ENCODE data around the gene CTDSPL2. TPM values are rescaled to one million over a fixed set of nuclear protein-coding genes. Genes with fewer than 3 reads are reported as not detected.
A peak's percentile ranks its signal among the peaks of the same experiment; 100 is the strongest.

Gene CTDSPL2
- total RNA-seq (10 to 100 TPM; 73.4 to 78.6 TPM), total RNA-seq (88.7 to 93.8 reads per million in 2 donors)

DNA sequence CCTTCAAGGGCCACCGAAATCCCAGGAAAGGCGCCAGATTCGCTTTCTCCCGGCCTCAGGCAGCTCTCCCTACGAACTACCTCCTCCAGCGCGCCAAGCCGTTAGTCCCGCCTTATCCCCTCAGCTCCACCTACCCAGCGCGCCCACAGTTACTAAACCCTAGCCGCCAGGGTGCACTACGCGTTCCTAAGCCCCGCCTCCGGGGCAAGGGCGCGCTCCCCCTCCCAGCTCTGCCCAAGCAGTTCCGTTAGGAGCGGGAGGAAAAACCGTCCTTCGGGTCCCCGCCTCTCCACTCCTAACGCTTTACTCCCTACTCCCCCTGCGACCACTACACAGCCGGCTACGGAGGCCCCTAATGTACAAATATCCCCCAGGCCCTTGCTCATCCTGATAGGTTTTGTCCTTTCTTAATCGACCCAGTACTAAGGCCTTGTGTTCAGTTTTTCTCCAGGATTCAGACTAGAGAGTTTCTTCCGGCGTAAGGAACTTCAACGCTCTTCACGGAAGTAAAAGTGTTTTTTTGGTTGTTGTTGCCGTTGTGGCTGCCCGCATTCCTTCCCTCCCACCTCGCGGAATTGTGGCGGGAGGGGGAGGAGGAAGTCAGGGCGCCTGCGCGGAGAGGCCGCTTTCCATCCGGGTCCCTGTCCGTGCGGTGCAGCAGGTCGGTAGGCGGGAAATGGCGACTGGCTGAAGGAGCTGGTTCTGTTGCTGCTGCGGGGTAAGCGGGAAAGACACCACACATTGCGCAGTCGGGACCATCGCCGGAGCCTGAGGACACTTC is at the start of gene CTDSPL2:
Gene CTDSPL2, plus strand, starts transcription at position 655 of the 781 bp plus-strand sequence. CDS start 31,386 bp downstream, outside the sequence.
- peak; percentile 96 for ATAC-seq
- Mint-ChIP-seq H3K4me1 (peaks cover 31% of the 10 kb centered on the region), H3K36me3 (ENCODE audit: low read depth) (peaks cover 6% of the 10 kb centered on the region), H3K27me3 (no peaks in the 10 kb centered on the region), H3K27ac (peak within 1 kb of the TSS; percentile 100), H3K4me3 (peak within 1 kb of the TSS; percentile 100)
- H3K9me3 ChIP-seq (ENCODE audit: control insufficient read depth, low read length, poor library complexity, severe bottlenecking), result no peaks in the 10 kb centered on the region
- peak; percentile 90 to 92 (median 91) for DNase-seq

DNA sequence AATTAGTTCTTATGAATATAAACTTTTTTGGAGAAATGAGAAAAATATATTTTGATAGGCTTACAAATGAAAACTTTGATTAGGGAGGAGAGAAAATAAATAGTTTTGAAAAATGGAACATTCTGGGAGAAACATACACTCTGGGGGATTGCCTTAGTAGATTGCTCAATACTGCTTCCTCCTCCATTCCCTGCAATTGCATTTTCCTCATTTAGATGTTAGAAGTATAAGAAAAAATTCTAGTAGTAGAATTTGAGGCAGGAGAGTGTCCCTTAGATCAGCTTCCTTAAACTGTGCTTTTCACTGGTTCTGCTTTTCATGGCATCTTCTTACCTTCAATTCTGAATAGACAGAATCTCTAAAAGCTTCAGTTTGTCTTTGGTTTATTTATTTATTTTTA is 46.2 kb upstream of the CTDSPL2 start:
- H3K36me3 Mint-ChIP-seq (ENCODE audit: low read depth), result peaks cover 8% of the 10 kb centered on the region
- no peak overlapping the region for H3K27ac Mint-ChIP-seq
- H3K27me3 Mint-ChIP-seq, result no peaks in the 10 kb centered on the region
- no peaks in the 10 kb centered on the region for H3K9me3 ChIP-seq (ENCODE audit: control insufficient read depth, low read length, poor library complexity, severe bottlenecking)
- H3K4me1 Mint-ChIP-seq, result peaks cover 4% of the 10 kb centered on the region
- no peak for ATAC-seq
- no peak overlapping the region for H3K4me3 Mint-ChIP-seq
- no peak for DNase-seq

DNA sequence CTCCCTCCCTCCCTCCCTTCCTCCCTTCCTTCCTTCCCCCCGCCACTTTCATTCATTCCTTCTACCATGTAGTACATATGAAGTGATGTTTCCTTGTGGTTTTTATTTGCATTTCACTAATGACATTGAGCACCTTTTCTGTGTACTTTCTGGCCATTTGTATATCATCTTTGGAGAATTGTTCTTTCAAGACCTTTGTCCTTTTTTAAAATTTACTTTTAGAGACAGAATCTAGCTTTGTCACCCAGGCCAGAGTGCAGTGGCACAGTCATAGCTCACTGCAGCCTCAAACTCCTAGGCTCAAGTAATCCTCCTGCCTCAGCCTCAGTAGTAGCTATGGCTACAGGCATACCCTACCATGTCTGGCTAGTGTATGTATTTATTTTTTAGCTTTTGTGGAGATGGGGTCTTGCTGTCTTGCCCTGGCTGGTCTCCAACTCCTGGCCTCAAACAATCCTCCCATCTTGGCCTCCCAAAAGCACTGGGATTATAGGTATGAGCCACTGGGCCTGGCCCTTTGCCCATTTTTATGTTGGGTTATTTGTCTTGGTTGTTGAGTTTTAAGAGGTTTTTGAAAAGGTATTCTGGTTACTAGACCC is 42.0 kb upstream of the CTDSPL2 start:
- no peak for DNase-seq
- no peak overlapping the region for H3K27ac Mint-ChIP-seq

DNA sequence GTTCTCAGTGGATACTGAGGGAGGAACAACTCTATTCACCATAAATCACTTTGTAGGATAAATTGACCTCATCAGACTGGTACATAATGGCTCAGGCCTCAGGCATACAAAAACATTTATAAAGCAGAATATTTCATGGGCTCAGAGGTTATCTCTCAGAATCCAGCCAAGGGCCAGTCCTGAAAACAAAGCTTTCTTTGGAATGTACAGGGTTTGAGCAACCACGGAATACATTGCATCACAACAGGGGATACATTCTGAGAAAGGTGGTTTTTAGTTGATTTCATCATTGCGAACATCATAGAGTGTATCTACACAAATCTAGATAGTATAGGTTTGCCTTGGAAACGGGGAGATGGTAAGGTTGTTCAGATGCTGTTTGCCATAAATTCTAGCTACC is 33.4 kb upstream of the CTDSPL2 start:
- ATAC-seq (no peak), DNase-seq (no peak)
- Mint-ChIP-seq H3K36me3 (ENCODE audit: low read depth) (peaks cover 3% of the 10 kb centered on the region), H3K27ac (no peak overlapping the region), H3K27me3 (no peaks in the 10 kb centered on the region), H3K4me1 (peaks cover 14% of the 10 kb centered on the region), H3K4me3 (no peak overlapping the region)
- H3K9me3 ChIP-seq (ENCODE audit: control insufficient read depth, low read length, poor library complexity, severe bottlenecking), result no peaks in the 10 kb centered on the region

More for the DNA sequence above, 42.0 kb upstream of the CTDSPL2 start:
- Mint-ChIP-seq H3K4me3 (no peak overlapping the region), H3K4me1 (peaks cover 4% of the 10 kb centered on the region), H3K27me3 (no peaks in the 10 kb centered on the region), H3K36me3 (ENCODE audit: low read depth) (peaks cover 3% of the 10 kb centered on the region)
- H3K9me3 ChIP-seq (ENCODE audit: control insufficient read depth, low read length, poor library complexity, severe bottlenecking), result no peaks in the 10 kb centered on the region
- ATAC-seq, result no peak

DNA sequence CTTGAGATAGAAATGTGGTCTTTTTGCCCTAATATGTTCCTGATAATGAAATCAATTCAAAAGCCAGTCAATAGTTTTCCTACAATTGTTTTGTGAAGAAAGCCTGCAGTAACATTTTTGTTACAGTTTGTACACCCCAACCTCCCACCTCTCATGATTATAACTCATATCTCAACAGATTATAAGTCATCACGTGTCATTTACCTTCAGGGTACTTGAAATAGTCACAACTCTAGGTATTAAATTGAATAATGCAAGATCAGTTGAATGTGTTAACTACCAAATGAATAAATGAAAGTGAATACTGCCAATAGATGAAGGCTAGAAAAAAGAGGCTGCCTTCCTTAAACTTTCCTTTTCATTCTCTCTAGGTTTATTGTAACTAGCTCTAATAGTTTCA is 32.9 kb upstream of the CTDSPL2 start:
- no peak for ATAC-seq
- Mint-ChIP-seq H3K4me1 (peaks cover 15% of the 10 kb centered on the region), H3K36me3 (ENCODE audit: low read depth) (peaks cover 3% of the 10 kb centered on the region), H3K27ac (no peak overlapping the region), H3K27me3 (no peaks in the 10 kb centered on the region), H3K4me3 (peak overlapping the region; percentile 21)
- no peaks in the 10 kb centered on the region for H3K9me3 ChIP-seq (ENCODE audit: control insufficient read depth, low read length, poor library complexity, severe bottlenecking)
- DNase-seq, result no peak

- Mint-ChIP-seq H3K4me3 (no peak overlapping the region), H3K36me3 (ENCODE audit: low read depth) (peaks cover 6% of the 10 kb centered on the region), H3K27ac (no peak overlapping the region), H3K4me1 (peaks cover 15% of the 10 kb centered on the region), H3K27me3 (no peaks in the 10 kb centered on the region)
- ATAC-seq, result no peak
- no peak for DNase-seq
- no peaks in the 10 kb centered on the region for H3K9me3 ChIP-seq (ENCODE audit: control insufficient read depth, low read length, poor library complexity, severe bottlenecking)
These were observed 29.6 kb upstream of the CTDSPL2 start for GRCh38 chr15:44397869-44398268.

DNA sequence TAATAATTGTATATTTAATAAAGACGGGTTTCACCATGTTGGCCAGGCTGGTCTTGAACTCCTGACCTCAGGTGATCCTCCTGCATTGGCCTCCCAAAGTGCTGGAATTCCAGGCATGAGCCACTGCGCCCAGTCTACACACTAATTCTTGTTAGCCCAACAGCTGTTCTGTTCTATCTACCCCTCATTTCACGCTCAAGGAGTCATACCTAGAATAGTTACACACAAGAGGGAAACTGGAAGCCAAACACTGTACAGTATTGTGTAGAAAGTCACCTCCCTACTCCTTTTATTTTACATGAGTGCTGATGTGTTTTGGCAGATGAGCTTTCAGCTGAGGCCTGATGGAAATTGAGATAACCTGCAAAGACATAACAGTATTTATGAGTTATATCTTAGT is 13.4 kb upstream of the CTDSPL2 start:
- H3K27ac Mint-ChIP-seq, result no peak overlapping the region
- H3K27me3 Mint-ChIP-seq, result no peaks in the 10 kb centered on the region
- no peak overlapping the region for H3K4me3 Mint-ChIP-seq
- DNase-seq (no peak), ATAC-seq (no peak)
- H3K9me3 ChIP-seq (ENCODE audit: control insufficient read depth, low read length, poor library complexity, severe bottlenecking), result no peaks in the 10 kb centered on the region
- no peaks in the 10 kb centered on the region for H3K4me1 Mint-ChIP-seq
- H3K36me3 Mint-ChIP-seq (ENCODE audit: low read depth), result peaks cover 4% of the 10 kb centered on the region

DNA sequence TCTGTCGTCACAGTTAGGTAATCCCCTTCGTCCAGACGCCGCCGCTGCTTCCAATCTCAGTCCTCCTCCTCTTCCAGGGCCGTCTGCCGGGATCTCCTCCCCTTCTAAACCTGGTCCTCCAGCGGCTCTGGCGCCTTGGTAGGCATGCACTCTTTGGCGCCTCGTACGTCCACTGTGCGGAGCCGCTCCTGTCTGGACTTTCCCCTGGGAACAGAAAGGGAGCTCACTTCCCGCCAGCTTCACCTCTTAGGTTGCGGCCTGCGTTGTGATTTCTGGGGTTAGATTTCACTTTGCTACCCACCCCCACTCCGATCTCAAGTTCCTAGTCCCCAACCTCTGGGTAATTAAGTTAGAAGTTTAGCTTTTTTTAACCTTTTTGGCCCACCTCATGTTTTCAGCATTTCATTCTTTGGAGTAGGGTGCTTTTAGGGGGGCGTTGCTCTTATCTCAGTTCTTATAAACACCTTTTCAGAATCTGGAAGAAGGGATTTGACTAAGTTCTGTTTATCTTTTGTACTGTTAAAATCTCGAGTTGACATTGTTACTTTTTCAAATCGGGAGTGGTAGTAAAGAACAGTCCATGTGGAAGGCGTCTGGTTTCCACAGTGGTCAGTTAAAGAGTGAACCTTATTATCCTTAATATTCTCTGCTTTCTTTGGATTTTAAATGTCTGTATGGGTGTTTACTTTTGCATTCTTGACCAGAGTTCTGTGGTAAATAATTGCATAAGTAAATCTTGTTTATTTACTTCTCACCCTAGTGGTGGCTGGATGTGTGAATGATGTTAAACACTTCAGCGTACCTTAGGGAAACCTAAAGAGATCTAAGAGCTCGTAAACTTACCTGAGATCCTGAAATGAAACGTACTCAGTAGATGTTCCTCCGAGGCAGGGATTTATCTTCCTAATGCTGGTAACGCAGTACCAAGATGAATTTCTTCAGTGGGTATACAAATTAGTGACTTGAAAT is 611 bp downstream of the CTDSPL2 start:
- no peak for DNase-seq
- peak; percentile 7 for ATAC-seq
- H3K4me1 Mint-ChIP-seq, result peaks cover 29% of the 10 kb centered on the region
- no peaks in the 10 kb centered on the region for H3K9me3 ChIP-seq (ENCODE audit: control insufficient read depth, low read length, poor library complexity, severe bottlenecking)
- H3K27me3 Mint-ChIP-seq, result no peaks in the 10 kb centered on the region
- peak overlapping the region; percentile 100 for H3K4me3 Mint-ChIP-seq
- H3K27ac Mint-ChIP-seq, result peak overlapping the region; percentile 100
- peaks cover 6% of the 10 kb centered on the region for H3K36me3 Mint-ChIP-seq (ENCODE audit: low read depth)

DNA sequence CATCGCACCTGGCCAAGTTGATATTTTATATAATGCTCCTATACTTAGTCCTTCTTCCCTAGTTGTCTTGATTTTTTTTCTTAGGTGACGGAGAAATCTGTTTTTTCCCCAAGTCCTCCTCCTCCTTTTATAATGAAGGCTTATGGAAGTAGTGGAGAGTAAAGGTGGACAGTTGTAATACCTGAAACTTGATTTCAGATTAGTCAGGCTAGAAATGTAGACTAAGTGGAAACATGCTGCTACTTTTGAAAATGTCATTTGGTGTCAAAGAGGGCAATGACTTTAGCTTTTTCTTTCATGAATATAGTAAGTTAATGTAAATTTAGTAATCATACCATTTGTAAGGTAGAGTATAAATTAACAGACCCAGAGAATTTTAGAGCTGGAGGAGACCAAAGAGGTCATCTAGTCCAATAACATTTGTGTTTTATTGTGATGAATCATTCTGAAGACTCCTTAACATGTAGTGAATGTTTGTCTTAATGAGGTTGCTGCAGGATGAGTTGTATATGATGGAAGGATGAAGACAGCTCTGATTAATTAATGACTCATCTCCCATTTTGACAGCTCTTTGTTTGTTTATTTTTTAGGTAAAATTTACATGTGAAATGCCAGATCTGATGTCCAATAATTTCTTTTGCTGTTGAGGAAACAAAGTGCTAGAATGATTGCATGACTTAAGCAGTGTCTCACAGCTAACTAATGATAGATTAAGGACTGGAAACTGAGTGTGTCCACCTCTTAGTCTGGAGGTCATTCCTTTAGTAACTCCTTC is 8.7 kb downstream of the CTDSPL2 start:
- H3K36me3 Mint-ChIP-seq (ENCODE audit: low read depth), result peaks cover 4% of the 10 kb centered on the region
- H3K4me3 Mint-ChIP-seq, result peak overlapping the region; percentile 45
- H3K27ac Mint-ChIP-seq, result peak overlapping the region; percentile 11
- no peaks in the 10 kb centered on the region for H3K9me3 ChIP-seq (ENCODE audit: control insufficient read depth, low read length, poor library complexity, severe bottlenecking)
- peaks cover 34% of the 10 kb centered on the region for H3K4me1 Mint-ChIP-seq
- no peaks in the 10 kb centered on the region for H3K27me3 Mint-ChIP-seq
- DNase-seq (no peak), ATAC-seq (no peak)

DNA sequence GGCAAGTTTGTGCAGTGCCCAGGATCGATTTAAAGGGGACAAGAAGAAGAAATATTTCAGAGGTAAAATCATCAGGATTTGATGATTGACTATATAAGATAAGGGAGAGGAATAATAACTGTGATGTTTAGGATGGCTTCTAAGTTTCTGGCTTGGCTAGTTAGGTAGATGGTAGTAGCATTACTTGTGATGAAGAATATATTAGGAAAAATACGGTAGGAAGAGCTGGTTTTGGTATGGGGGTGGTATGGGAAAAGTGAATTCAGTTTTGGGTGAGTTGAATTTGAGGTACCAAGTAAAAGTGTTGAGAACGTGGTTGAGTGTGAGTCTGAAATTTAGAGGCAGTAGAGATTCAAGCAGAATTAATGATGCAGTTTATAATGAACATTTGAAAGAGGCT is 11.0 kb downstream of the CTDSPL2 start:
- Mint-ChIP-seq H3K27ac (peak overlapping the region; percentile 32), H3K4me1 (peaks cover 35% of the 10 kb centered on the region), H3K36me3 (ENCODE audit: low read depth) (peaks cover 2% of the 10 kb centered on the region), H3K4me3 (peak overlapping the region; percentile 25), H3K27me3 (no peaks in the 10 kb centered on the region)
- no peak for DNase-seq
- H3K9me3 ChIP-seq (ENCODE audit: control insufficient read depth, low read length, poor library complexity, severe bottlenecking), result no peaks in the 10 kb centered on the region
- ATAC-seq, result no peak

DNA sequence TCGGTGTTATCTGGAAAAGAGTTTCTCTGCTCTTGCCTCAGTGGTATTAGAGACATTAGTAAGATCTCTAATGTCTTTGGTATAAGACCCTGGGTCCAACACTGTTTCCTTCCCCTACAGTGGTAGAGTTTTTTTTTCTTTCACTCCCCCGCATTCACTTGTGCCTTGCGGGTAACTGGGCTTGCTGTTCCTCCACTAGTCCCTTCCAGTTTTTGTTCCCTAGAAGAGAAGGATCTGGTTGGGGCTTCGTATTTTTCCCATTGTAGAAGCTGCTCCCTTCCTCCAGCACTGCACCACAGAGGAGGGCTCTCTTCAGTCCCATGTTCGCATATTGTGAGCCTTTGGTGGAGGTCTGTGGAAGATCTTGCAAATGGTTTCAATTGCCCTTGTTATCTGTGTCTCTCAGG is 13.7 kb downstream of the CTDSPL2 start:
- ATAC-seq (no peak), DNase-seq (no peak)
- H3K4me1 Mint-ChIP-seq, result peaks cover 34% of the 10 kb centered on the region
- peaks cover 2% of the 10 kb centered on the region for H3K36me3 Mint-ChIP-seq (ENCODE audit: low read depth)
- H3K27ac Mint-ChIP-seq, result no peak overlapping the region
- no peaks in the 10 kb centered on the region for H3K9me3 ChIP-seq (ENCODE audit: control insufficient read depth, low read length, poor library complexity, severe bottlenecking)
- no peaks in the 10 kb centered on the region for H3K27me3 Mint-ChIP-seq
- no peak overlapping the region for H3K4me3 Mint-ChIP-seq

- no peak overlapping the region for H3K27ac Mint-ChIP-seq
- ATAC-seq (no peak), DNase-seq (no peak)
- H3K27me3 Mint-ChIP-seq, result no peaks in the 10 kb centered on the region
- peaks cover 22% of the 10 kb centered on the region for H3K4me1 Mint-ChIP-seq
- peaks cover 8% of the 10 kb centered on the region for H3K36me3 Mint-ChIP-seq (ENCODE audit: low read depth)
- H3K9me3 ChIP-seq (ENCODE audit: control insufficient read depth, low read length, poor library complexity, severe bottlenecking), result no peaks in the 10 kb centered on the region
- no peak overlapping the region for H3K4me3 Mint-ChIP-seq
These were observed 16.1 kb downstream of the CTDSPL2 start for GRCh38 chr15:44443515-44443914.

All from T-helper 17 cell (primary cell).